Umbilical cord (tissue), 2 donors: ENCODE measurements around the gene USP34. TPM values are rescaled to one million over a fixed set of nuclear protein-coding genes. Genes with fewer than 3 reads are reported as not detected.
"Not testable (repeated sequence)": the region's sequence is repeated elsewhere in the genome, so short reads cannot be mapped to it uniquely, and the experiment has no call there.

Experiments used
- DNase-seq: peaks from one replicate; pipeline ENCODE4 v3.0.0-alpha.2; 2015; ENCODE audit warnings: low spot score
- total RNA-seq: library from RNA; depleted of rRNA; stranded (reverse); fragments of >200 nt; gene quantifications from one replicate; pipeline ENCODE4 v1.2.3, GENCODE V29; 2014; ENCODE audit warnings: low replicate concordance; ENCODE audit not compliant: insufficient read depth

USP34 gene
- total RNA-seq, 1 donor from 2014 or later = 131 TPM

DNA sequence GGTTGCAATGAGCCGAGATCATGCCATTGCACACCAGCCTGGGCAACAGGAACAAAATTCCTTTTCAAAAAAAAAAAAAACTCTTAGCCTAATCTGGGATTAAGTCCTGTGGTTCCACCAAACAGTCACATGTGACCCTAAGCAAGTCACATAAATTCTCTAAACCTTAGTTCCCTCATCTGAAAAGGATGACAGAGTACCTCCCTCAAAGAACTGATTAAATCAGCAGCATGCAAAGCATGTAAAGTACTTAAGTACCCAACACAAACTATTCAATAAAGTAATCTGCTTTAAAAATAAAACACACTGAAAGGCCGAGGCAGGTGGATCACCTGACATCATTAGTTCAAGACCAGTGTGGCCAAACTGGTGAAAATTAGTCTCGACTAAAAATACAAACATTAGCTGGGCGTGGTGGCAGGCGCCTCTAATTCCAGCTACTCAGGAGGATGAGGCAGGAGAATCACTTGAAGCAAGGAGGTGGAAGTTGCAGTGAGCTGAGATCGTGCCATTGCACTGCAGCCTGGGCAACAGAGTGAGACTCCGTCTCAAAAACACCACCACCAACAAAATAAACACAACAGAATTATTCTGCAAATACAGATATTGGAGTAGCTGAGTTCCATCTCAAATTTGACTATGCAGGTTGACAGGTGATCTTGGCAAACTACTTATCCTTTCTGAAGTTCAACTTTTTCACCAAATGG lies 7.0 kb downstream of the USP34 start:
- no peak for DNase-seq

DNA sequence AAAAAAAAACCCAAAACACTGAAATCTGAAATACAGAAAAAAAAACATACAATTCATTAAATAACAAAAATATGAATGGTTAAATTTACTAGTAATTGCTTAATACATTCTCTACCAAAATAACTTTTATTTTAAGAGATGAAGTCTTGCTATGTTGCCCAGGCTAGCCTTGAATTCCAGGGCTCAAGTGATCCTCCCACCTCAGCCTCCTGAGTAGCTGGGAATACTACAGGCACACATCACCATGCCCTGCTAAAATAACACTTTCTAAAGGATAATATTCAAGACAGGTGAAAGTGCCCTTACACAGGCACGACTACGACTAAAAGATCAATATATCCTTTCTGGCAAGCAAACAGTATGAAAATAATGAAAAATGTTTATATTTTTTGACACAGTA lies 9.5 kb downstream of the USP34 start:
- no peak for DNase-seq

DNA sequence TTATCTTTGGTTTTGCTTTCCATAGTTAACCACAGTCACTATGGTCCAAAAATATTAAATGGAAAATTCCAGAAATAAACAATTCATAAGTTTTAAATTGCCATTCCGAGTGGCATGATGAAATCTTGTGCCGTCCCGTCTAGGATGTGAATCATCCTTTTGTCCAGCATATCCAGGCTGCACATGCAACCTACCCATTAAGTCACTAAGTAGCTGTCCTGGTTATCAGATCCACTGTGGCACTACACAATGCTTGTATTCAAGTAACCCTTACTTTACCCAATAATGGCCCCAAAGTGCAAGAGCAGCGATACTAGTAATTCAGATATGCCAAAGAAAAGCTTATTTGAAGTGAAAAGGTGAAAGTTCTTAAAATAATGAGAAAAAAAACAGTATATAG lies 10.7 kb downstream of the USP34 start:
- DNase-seq = no peak

DNA sequence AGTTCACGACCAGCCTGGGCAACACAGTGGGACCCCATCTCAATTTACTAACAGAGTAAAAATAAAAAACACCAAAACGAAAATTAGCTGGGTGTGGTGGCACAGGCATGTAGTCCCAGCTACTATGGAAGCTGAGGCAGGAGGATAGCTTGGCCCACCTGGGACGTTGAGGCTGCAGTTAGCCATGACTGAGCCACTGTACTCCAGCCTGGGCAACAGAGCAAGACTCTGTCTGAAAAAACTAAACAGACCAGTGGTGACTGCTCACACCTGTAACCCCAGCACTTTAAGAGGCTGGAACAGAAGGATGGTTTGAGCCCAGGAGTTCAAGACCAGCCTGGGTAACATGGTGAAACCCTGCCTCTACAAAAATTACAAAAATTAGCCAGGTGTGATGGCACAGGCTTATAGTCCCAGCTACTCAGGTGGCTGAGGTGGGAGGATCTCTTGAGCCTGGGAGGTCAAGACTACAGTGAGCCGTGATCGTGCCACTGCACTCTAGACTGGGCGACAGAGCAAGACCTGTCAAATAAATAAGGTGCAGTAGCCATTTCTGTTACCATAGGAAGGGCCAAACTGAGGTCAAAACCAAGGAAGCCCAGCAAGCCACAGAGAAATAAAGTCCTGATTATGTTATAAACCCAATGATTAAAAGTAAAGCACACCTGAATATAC lies 14.0 kb downstream of the USP34 start:
- DNase-seq = no peak

DNA sequence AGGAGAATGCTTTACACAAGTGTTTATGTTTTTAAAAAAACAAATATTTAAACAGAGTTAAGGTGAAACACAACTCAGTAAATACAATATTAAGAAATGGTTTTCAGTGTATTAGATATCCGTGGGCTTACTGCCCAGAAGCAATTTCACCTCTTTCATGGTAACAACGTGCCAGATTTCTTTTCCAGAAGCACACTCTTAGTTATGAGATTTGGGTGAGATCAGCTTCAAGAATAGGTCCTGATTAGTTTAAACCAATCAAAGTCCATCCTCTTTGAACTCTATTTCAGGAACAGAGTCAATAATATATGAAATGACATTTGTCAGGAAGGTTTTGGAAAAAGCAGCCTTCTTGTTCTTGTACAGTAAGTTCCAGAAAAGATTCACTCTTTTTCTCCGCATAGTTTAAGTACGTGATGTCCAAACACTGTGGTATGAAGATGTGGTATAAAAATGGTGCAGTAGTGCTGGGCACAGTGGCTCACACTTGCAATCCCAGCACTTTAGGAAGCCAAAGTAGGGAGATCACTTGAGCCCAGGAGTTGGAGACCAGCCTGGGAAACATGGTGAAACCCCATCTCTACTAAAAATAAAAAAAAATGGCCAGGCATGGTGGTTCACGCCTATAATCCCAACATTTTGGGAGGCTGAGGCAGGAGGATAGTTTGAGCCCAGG lies 14.7 kb downstream of the USP34 start:
- no peak for DNase-seq

DNA sequence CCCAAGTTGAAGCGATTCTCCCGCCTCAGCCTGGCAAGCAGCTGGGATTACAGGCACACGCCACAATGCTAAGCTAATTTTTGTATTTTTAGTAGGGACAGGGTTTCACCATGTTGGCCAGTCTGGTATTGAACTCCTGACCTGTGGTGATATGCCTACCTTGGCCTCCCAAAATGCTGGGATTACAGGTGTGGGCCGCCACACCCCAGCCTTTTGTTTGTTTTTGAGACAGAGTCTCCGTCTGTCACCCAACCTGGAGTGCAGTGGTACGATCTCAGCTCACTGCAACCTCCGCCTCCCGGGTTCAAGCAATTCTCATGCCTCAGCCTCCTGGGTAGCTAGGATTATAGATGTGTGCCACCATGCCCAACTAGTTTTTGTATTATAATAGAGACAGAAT lies 15.9 kb downstream of the USP34 start:
- DNase-seq = not testable (repeated sequence)

DNA sequence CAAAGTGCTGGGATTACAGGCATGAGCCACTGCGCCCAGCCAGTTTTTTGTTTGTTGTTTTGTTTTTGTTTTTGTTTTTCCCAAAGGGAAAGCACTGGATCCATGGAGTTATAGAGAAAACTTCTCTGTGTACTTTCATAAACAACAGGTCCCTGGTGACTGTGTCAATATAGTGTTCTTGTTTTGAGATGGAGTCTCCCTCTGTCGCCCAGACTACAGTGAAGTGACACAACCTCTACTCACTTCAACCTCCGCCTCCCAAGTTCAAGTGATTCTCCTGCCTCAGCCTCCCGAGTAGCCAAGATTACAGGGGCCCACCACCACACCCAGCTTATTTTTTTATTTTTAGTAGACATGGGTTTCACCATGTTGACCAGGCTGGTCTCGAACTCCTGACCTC lies 16.5 kb downstream of the USP34 start:
- no peak for DNase-seq

DNA sequence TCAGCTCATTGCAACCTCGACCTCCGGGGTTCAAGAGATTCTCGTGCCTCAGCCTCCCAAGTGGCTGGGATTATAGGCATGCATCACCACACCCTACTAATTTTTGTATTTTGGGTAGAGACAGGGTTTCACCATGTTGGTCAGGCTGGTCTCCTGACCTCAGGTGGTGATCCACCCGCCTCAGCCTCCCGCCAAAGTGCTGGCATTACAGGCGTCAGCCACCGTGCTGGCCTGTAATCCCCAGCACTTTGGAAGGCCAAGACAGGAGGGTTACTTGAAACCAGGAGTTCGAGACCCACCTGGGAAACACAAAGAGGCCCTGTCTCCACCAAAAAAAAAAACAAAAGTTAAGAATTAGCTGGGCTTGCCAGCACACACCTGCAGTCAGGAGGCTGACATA lies 18.5 kb downstream of the USP34 start:
- no peak for DNase-seq

DNA sequence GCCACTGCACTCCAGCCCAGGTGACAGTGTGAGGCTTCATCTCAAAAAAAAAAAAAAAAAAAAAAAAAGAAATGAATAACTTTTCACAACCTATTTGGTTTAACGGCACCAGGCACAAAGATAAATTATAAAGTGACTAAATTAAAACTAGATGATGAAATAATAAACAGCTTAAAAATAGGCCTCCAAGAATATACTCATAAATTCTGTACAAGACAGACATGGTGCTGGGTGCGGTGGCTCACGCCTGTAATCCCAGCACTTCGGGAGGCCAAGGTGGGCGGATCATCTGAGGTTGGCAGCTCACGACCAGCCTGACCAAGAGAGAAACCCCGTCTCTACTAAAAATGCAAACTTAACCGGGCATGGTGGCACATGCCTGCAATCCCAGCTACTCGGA lies 19.7 kb downstream of the USP34 start:
- DNase-seq = no peak

DNA sequence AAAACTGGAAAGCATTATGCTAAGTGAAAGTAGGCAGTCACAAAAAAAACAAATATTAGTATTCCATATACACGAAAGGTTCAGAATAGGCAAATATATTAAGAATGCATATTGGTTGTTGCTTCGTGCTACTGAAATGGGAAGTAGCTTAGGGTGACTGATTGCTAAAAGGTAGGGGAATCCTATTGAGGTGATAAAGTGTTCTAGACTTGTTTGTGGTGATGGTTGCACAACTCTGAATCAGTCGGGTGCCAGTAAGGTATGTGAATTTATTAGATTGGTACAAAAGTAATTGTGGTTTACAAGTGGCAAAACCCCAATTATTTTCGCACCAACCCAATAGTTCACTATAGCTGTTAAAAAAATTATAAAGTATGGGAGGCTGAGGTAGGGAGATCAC lies 20.7 kb downstream of the USP34 start:
- DNase-seq = no peak

DNA sequence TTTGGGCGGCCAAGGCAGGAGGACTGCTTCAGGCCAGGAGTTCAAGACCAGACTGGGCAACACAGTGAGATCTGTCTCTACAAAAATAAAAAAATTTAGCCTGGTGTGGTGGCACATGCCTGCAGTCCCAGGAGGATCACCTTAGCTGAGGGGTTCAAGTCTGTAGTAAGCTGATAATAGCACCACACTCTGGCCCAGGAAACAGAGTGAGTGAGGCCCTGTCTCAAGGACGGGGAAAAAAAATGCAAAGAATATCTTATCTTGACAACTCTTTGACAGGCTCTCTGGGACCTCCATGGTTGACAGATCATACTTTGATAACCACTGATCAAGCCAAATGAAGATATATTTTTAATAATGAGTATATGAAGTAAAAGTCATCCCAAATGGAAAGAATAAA lies 22.7 kb downstream of the USP34 start:
- DNase-seq = no peak

DNA sequence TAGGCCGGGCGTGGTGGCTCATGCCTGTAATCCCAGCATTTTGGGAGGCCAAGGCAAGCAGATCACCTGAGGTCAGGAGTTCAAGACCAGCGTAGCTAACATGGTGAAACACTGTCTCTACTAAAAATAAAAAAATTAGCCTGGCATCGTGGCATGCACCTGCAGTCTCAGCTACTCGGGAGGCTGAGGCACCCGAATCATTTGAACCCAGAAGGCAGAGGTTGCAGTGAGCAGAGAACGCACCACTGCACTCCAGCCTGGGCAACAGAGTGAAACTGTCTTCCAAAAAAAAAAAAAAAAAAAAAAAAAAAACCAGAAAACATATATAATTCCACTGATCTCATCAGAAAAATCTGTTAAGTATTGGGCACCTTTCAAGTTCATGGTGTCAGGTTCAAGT lies 23.9 kb downstream of the USP34 start:
- not testable (repeated sequence) for DNase-seq

DNA sequence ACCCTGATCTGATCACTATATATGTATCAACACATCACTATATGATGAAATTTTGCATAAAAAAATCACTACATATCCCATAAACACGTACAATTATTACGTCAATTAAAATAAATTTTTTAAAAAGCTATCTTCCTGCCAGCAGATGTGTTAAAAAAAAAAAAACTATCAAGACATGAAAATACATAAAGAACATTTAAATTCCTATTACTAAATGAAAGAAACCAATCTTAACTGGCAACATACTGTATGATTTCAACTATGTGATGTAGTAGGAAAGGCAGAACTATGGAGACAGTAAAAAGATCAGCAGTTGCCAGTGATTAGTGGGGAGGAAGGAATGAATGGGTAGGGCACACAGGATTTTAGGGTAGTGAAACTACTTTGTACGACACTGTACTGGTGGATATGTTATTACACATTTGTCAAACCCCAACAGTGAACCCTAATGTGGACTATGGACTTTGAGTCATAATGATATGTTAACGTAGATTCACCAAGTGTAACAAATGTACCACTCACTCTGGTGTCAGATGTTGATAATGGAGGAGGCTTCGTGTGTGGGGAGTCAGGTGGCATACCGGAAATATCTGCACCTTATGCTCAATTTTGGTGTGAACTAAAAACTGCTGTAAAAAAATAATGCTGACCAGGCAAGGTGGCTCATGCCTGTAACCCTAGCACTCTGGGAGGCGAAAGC lies 27.4 kb downstream of the USP34 start:
- DNase-seq = no peak

DNA sequence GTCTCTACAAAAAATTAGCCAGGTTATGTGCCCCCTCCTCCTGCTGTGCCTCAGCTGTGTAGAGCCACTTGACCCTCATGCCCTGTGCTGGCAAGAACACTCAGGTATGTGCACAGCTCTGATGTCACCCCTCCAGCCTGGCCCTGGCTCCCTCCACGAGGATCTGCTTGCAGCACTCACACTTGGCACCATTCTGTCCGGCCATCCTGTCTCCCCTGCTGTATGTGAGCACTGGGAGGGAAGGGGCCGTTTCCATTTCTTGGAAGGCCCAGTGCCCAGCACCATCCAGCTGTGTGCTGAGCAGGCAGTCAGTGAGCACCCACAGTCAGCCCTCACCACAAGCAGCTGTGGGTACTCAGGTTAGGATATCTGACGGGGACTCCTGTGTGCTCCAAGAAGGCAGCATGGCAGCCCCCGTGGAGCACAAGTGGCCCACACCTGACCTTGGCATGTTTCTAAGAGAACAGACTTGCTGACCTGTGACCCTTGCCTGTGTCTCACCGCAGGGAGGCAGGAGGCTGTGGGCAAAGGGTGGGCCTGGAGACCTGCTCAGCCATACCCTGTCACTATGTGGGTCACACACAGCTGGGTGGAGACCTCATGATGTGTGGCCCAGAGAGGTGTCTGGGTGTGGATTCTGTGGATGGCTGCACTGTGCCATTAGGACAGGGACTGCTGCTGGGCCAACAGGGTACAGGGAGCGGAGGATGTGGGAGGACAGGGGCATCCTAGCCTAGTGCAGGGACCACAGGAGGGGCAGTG lies 31.5 kb downstream of the USP34 start:
- DNase-seq = no peak

DNA sequence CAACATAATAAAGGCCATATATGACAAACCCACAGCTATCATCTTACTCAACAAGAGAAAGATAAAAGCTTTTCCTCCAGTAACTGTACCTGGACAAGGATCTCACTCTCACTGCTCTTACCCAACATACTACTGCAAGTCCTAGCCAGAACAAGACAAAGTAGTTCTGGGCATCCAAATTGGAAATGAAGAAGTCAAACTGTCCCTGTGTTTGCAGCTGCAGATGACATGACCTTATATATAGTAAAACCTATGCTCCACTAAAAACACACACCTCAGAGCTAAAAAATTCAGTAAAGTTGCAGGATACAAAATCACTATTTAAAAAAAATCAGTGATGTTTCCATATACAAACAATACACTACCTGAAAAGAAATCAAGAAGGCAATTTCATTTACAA lies 32.2 kb downstream of the USP34 start:
- DNase-seq = no peak

DNA sequence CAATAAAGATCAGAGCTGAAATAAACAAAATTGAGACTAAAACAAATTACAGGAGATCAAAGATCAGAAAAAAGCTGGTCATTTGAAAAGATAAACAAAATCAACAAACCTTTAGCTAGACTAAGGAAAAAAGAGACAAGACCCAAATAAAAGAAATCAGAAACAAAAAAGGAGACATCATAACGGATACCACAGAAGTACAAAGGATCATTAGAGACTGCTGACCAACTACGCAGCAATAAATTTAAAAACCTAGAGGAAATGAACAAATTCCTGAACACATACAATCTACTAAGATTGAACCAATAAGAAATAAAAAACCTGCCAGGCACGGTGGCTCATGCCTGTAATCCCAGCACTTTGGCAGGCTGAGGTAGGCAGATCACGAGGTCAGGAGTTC lies 33.7 kb downstream of the USP34 start:
- DNase-seq = no peak

DNA sequence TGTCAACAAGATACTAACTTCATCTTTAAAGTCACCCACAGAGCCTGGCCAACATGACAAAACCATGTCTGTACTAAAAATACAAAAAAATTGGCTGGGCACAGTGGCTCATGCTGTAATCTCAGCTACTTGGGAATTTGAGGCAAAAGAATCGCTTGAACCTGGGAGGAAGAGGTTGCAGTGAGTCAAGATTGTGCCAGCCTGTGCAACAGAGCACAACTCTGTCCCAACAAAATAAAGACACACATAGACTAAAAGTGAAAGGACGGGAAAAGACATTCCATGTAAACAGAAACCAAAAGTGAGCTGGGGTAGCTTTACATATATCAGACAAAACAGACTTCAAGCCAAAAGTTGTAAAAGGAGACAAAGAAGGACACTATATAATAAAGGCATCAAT lies 34.8 kb downstream of the USP34 start:
- DNase-seq = no peak

DNA sequence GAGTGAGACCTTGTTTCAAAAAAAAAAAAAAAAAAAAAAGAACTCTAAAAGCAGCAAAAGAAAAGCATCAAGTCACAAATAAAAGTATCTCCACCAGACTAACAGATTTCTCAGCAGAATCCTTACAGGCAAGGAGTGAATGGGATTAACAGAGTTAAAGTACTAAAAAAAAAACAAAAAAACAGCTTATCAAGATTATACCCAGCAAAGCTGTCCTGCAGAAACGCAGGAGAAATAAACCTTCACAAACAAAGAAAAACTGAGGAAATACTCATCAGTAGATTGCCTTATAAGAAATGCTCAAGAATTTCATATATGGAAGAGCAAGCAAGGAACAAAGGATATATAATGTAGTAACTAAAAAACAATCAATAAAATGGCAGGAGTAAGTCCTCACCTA lies 35.6 kb downstream of the USP34 start:
- no peak for DNase-seq

DNA sequence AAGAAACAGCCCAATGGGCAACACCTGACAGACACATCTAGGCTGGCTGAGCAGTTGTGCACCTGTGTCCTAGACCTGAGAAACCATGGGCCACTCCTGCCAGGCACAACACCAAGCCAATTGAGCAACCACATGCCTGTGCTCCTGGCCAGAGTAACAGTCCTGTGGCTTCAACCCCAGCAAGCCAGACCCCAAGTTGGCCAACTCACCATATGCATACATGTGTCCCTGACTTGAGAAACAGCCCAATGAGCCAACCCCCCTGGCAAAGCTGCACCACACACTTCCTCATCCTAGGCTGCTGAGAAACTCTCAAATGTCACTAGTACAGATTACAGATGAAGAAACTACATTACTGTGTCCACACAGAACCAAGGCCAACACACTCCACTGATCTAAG lies 36.6 kb downstream of the USP34 start:
- DNase-seq = no peak

DNA sequence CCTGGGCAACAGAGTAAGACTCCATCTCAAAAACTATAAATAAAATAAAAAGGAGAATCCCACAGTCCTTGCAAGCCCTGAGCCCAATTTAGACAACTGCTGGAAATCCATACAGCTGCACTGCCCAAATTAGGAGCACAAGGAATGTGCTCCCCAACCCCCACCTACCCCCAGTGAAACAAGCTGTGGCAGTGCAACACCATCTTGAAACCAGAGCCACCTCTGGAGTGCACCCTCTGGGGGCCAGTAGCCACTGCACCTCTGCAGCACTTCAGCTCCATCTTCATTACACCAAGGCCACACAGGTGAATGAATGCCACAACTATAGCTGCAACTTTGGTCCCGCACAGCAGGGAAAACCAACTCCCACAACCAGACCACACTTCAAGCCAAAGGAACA lies 37.3 kb downstream of the USP34 start:
- no peak for DNase-seq

DNA sequence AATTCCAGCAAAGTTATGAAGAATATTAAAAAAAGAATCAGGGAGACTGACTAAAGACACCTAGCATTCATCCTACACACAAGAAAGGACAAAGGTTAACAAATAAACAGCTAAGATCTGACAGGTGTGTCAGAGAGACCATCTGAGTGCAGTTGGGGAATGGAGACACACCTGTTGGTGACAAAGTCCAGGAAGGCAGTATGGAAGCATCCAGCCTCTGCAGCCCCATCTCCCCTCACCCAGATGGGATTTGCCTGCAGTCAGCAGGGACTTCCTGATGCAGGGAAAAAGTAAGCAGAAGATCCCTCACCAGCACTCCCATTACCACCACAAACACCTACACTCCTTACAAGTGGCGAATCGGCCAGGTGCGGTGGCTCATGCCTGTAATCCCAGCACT lies 37.9 kb downstream of the USP34 start:
- no peak for DNase-seq

DNA sequence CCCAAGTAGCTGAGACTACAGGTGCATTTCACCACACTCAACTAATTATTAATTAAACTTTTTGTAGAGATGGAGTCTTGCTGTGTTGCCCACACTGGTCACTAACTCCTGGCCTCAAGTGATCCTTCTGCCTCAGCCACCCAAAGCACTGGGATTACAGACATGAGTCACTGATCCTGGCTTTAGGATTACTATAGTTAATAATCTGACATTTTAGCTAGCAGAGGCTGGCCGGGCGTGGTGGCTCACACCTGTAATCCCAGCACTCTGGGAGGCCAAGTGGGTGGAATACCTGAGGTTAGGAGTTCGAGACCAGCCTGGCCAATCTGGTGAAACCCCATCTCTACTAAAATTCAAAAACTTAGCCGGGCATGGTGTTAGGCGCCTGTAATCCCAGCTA lies 39.5 kb downstream of the USP34 start:
- no peak for DNase-seq
